Tibial nerve (tissue), 3 donors: ENCODE data around the gene CBY2.

ENCODE experiments used
- CTCF ChIP-seq, 5 experiments: fragments of 200-600 bp in 3 of 5; fragments of 450-650 bp in 2 of 5; sonication (generic) in 3 of 5; IDR thresholded peaks; one replicate each; pipeline ENCODE4 v1.5.1; 2016 to 2019; ENCODE audit warnings: antibody characterized with exemption in 5 of 5, mild to moderate bottlenecking in 3 of 5, moderate library complexity in 2 of 5
- POLR2A ChIP-seq, 2 donors: fragments of 450-650 bp; IDR thresholded peaks; one replicate each; pipeline ENCODE4 v1.6.1; 2017; ENCODE audit warnings: antibody characterized with exemption in 2 of 2, mild to moderate bottlenecking in 2 of 2, moderate library complexity in 2 of 2

- no peak for TF ChIP-seq CTCF (IDR thresholded peaks at IDR 0.05)
- no peak for TF ChIP-seq POLR2A (IDR thresholded peaks at IDR 0.05)
These were observed 31.2 kb downstream of the CBY2 start for GRCh38 chr13:45733361-45733760.
